Muscle layer of duodenum (tissue), 2 donors: ENCODE measurements around the gene EEF1B2.
"Not testable (repeated sequence)": the region's sequence is repeated elsewhere in the genome, so short reads cannot be mapped to it uniquely, and the experiment has no call there.

ENCODE experiments used
- H3K27ac ChIP-seq: one replicate; pipeline ENCODE4 v1.7.0; 2013; ENCODE audit warnings: mild to moderate bottlenecking, low read length
- H3K27me3 ChIP-seq: one replicate; pipeline ENCODE4 v1.7.0; 2013; ENCODE audit warnings: low read depth, mild to moderate bottlenecking, control low read depth, low read length
- H3K36me3 ChIP-seq, 2 donors: one replicate each; pipeline ENCODE4 v1.7.0; 2013; ENCODE audit warnings: low read length in 2 of 2, control low read depth in 1 of 2, mild to moderate bottlenecking in 1 of 2; ENCODE audit not compliant: insufficient read depth in 2 of 2, control insufficient read depth in 1 of 2
- H3K4me1 ChIP-seq, 2 donors: one replicate each; pipeline ENCODE4 v1.7.0; 2013; ENCODE audit warnings: low read length in 2 of 2, mild to moderate bottlenecking in 2 of 2, control low read depth in 1 of 2, moderate library complexity in 1 of 2; ENCODE audit not compliant: insufficient read depth in 2 of 2, control insufficient read depth in 1 of 2
- H3K4me3 ChIP-seq, 2 donors: one replicate each; pipeline ENCODE4 v1.7.0; 2013; ENCODE audit warnings: low read length in 2 of 2, low read depth in 1 of 2, mild to moderate bottlenecking in 1 of 2
- H3K9me3 ChIP-seq, 2 donors: one replicate each; pipeline ENCODE4 v1.7.0; 2013; ENCODE audit warnings: low read length in 2 of 2, control low read depth in 1 of 2, mild to moderate bottlenecking in 1 of 2; ENCODE audit not compliant: control insufficient read depth in 1 of 2
- donor health status: healthy.

The EEF1B2 gene

GRCh38 chr2:206201075-206201848 is 41.6 kb downstream of the EEF1B2 start:
- H3K9me3 ChIP-seq, result no peaks in the 10 kb centered on the region
- H3K27ac ChIP-seq, result no peak overlapping the region
- no peaks in the 10 kb centered on the region for H3K27me3 ChIP-seq
- no peaks in the 10 kb centered on the region for H3K4me1 ChIP-seq
- H3K4me3 ChIP-seq, result no peak overlapping the region
- H3K36me3 ChIP-seq, result no peaks in the 10 kb centered on the region

- Histone ChIP-seq H3K36me3 (no peaks in the 10 kb centered on the region), H3K27ac (no peak overlapping the region), H3K4me3 (no peak overlapping the region), H3K9me3 (no peaks in the 10 kb centered on the region), H3K27me3 (no peaks in the 10 kb centered on the region), H3K4me1 (no peaks in the 10 kb centered on the region)
These were observed 42.8 kb downstream of the EEF1B2 start for GRCh38 chr2:206202446-206202845.

- H3K9me3 ChIP-seq, result no peaks in the 10 kb centered on the region
- no peak overlapping the region for H3K27ac ChIP-seq
- no peak overlapping the region for H3K4me3 ChIP-seq
- no peaks in the 10 kb centered on the region for H3K27me3 ChIP-seq
- no peaks in the 10 kb centered on the region for H3K36me3 ChIP-seq
- H3K4me1 ChIP-seq, result no peaks in the 10 kb centered on the region
These were observed 43.6 kb downstream of the EEF1B2 start for GRCh38 chr2:206203331-206203730.

- no peaks in the 10 kb centered on the region for H3K36me3 ChIP-seq
- H3K27me3 ChIP-seq, result no peaks in the 10 kb centered on the region
- no peaks in the 10 kb centered on the region for H3K4me1 ChIP-seq
- no peak overlapping the region for H3K4me3 ChIP-seq
- no peak overlapping the region for H3K27ac ChIP-seq
- H3K9me3 ChIP-seq, result no peaks in the 10 kb centered on the region
These were observed 45.0 kb downstream of the EEF1B2 start for GRCh38 chr2:206204710-206205109.

- not testable (repeated sequence) for H3K36me3 ChIP-seq, H3K27me3 ChIP-seq, H3K9me3 ChIP-seq, H3K4me1 ChIP-seq, H3K4me3 ChIP-seq, H3K27ac ChIP-seq
These were observed 47.6 kb downstream of the EEF1B2 start for GRCh38 chr2:206207316-206207715.

- Histone ChIP-seq H3K9me3 (no peaks in the 10 kb centered on the region), H3K4me3 (no peak overlapping the region), H3K36me3 (no peaks in the 10 kb centered on the region), H3K27me3 (no peaks in the 10 kb centered on the region), H3K27ac (no peak overlapping the region), H3K4me1 (no peaks in the 10 kb centered on the region)
These were observed 49.2 kb downstream of the EEF1B2 start for GRCh38 chr2:206208900-206209299.

GRCh38 chr2:206211657-206212255 is 52.1 kb downstream of the EEF1B2 start:
- H3K36me3 ChIP-seq, result no peaks in the 10 kb centered on the region

More at GRCh38 chr2:206211657-206212255, 52.1 kb downstream of the EEF1B2 start:
- H3K4me1 ChIP-seq, result no peaks in the 10 kb centered on the region
- no peak overlapping the region for H3K27ac ChIP-seq
- H3K9me3 ChIP-seq, result no peaks in the 10 kb centered on the region
- H3K4me3 ChIP-seq, result no peak overlapping the region
- no peaks in the 10 kb centered on the region for H3K27me3 ChIP-seq
